Measurements from ENCODE around the gene VDAC1.

VDAC1 gene

DNA sequence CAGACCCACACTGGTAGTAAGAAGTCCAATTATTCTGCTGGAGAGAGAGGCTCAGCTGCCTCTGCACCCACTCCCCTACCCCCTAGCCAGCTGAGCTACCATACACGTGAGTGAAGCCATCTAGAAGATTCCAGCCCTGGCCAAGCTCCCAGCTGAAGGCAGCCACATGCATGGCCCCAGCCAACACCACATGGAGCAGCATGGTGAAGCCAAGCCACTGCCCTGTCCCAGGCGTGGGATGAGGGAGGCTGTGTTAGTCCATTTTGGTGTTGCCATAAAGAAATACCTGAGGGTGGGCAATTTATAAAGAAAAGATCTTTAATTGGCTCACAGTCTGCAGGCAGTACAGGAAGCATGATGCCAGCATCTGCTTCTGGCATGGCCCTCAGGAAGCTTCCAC is 20.0 kb upstream of the VDAC1 start:
- no peak overlapping the region for H3K4me3 ChIP-seq (ENCODE audit: low read depth, low read length)
- no peak for DNase-seq (ENCODE audit: low read depth)
- TF ChIP-seq, protein P1, sequence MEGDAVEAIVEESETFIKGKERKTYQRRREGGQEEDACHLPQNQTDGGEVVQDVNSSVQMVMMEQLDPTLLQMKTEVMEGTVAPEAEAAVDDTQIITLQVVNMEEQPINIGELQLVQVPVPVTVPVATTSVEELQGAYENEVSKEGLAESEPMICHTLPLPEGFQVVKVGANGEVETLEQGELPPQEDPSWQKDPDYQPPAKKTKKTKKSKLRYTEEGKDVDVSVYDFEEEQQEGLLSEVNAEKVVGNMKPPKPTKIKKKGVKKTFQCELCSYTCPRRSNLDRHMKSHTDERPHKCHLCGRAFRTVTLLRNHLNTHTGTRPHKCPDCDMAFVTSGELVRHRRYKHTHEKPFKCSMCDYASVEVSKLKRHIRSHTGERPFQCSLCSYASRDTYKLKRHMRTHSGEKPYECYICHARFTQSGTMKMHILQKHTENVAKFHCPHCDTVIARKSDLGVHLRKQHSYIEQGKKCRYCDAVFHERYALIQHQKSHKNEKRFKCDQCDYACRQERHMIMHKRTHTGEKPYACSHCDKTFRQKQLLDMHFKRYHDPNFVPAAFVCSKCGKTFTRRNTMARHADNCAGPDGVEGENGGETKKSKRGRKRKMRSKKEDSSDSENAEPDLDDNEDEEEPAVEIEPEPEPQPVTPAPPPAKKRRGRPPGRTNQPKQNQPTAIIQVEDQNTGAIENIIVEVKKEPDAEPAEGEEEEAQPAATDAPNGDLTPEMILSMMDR (conservative IDR thresholded peaks at IDR 0.05; ENCODE audit: low read depth, low read length) = no peak

DNA sequence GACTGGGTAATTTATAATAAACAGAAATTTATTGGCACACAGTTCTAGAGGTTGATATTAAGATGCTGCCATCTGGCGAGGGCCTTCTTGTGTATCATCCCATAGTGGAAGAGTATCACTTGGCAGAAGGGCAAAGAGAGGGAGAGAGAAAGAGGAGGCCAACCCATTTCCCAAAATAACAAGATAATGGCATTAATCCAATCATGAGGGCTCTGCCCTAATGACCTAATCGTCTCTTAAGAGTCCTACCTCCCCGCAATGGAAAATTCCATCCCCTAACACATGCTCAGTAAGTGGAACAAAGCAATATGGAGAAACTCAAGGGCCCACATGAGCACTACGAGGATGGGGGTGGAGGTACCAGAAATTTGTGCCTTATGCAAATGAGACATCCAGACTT is 17.6 kb upstream of the VDAC1 start:
- no peak for DNase-seq (ENCODE audit: low read depth)
- no peak overlapping the region for H3K4me3 ChIP-seq (ENCODE audit: low read depth, low read length)
- TF ChIP-seq, protein P1 (conservative IDR thresholded peaks at IDR 0.05; ENCODE audit: low read depth, low read length) = no peak

DNA sequence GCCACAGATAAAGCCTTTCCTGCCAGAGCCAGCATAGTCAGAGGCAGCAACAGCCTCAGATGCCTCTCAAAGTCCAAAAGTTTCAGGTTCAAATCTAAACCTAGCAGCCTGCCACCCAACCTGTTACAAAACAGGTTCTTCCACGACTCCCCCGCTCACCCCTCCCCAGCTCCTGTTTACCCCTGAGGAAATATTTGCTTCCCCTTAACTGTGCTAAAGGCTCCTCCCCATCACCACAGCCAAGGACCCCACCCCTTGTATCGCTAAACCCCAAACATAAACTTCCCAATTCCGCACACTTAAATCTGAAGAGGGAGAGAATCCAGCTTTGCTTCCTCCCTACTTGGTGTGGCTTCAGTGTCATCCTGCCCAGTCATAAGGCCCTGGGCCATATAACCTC is 15.4 kb upstream of the VDAC1 start:
- TF ChIP-seq, protein P1 (conservative IDR thresholded peaks at IDR 0.05; ENCODE audit: low read depth, low read length) = no peak
- no peak overlapping the region for H3K4me3 ChIP-seq (ENCODE audit: low read depth, low read length)
- DNase-seq (ENCODE audit: low read depth) = no peak

DNA sequence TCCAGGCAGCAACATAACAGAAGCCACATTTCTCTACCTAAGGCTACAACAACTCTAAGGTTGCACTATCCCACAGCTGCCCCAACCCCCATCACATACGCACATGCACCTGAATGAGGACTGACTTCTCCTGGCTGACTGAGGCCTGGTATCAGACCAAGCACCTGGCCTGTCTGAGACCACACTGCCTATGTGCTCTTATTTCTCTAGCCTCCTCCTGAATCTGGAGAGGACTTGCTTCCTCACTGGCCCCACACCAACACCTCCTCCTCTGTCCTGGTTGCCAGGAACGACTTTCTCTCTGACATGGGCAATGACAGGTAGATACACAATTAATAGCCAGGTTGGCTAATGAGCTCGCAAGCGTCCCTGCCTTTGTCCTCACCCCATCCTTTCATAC is 14.9 kb upstream of the VDAC1 start:
- DNase-seq (ENCODE audit: low read depth) = no peak
- TF ChIP-seq, protein P1 (conservative IDR thresholded peaks at IDR 0.05; ENCODE audit: low read depth, low read length) = no peak
- H3K4me3 ChIP-seq (ENCODE audit: low read depth, low read length) = no peak overlapping the region

DNA sequence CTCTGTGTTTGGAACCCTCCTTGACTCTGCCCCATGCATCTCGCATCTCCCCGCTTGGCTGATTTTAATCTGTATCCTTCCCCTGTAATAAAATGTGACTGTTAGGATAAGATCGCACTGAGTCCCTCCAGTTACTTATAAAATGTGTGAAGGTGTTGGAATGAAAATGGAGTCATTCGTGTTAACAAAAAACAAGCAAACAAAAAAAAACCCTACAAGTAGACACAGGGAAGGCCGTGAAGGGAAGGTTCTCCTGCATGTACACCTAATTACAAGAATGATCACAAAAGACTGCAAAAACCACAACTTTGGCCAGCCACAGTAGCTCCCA is 14.2 kb upstream of the VDAC1 start:
- no peak for DNase-seq (ENCODE audit: low read depth)
- H3K4me3 ChIP-seq (ENCODE audit: low read depth, low read length) = no peak overlapping the region
- TF ChIP-seq, protein P1 (conservative IDR thresholded peaks at IDR 0.05; ENCODE audit: low read depth, low read length) = no peak

DNA sequence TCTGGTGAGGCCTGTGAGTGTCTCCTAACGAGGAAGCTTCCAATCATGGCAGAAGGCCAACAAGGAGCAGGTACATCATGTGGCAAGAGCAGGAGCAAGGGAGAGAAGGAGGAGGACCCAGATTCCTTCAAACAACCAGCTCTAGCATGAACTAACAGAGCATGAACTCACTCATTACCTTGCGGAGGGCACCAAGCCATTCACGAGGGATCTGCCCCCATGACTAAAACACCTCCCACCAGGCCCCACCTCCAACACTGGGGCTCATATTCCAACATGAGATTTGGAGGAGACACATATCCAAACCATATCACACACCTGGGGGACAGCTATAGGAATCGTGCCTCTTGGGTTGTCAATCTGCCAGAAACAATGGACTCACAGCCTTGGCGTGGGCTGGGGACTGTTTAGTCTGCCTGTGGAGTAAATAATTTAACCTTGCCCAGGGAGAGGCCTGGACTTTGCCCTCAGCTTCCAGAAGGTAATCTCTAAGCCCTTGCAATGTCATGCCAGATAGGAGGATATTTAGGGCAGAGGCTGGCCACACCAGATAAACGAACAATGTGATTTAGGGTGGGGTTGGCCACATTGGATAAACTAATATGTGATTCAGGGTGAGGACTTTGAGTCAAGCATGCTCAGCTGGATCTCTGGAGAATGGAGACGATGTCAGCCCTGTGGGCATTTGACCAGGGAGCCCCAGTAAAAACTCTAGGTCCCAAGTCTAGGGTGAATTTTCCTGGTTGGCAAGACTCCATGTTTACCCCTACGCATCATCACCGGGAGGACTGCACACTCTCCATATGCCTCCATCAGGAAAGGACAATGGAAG is 13.6 kb upstream of the VDAC1 start:
- TF ChIP-seq, protein P1 (conservative IDR thresholded peaks at IDR 0.05; ENCODE audit: low read depth, low read length) = no peak
- no peak for DNase-seq (ENCODE audit: low read depth)
- H3K4me3 ChIP-seq (ENCODE audit: low read depth, low read length) = no peak overlapping the region

DNA sequence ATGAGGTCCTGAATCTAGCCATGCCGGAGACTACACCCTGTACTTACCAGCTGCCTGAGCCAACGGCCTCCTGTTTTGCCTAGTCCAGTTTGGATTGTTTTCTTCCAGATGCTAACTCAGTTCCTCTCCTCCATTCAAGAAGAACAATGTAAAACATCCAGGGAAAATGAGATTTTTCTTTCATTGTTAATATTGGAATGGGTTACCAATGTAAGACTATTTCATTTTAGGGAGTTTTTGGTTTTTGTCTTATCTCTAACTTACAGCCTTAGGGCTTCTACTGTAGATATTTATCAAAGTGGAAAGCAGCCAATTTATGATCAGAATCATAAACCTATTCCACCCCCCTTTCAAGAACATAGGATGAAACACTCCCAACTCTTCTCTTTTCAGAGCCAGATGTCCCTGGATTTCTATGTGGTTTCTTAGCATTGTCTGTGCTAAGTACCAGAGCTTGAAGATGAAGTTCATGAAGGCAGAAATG is 3.5 kb upstream of the VDAC1 start:
- TF ChIP-seq, protein P1 (conservative IDR thresholded peaks at IDR 0.05; ENCODE audit: low read depth, low read length) = no peak
- no peak for DNase-seq (ENCODE audit: low read depth)
- no peak overlapping the region for H3K4me3 ChIP-seq (ENCODE audit: low read depth, low read length)
